OCI-LY3 (cell line): ENCODE results near the gene SPATA17.

Experiments used
- H2AFZ ChIP-seq: fragments of 200-600, 300-600 bp; shearing (Covaris generic); 2 replicates; pipeline ENCODE4 v1.6.0; 2014; ENCODE audit warnings: antibody characterized with exemption, low read depth, low read length
- H3K27ac ChIP-seq: fragments of 200-600, 300-600 bp; sonication (generic); 2 replicates; pipeline ENCODE4 v1.5.1; 2014; ENCODE audit warnings: mild to moderate bottlenecking, low read length, moderate library complexity, mixed read lengths
- H3K27me3 ChIP-seq: fragments of 200-600, 300-600 bp; sonication (generic); 2 replicates; pipeline ENCODE4 v1.6.1; 2014; ENCODE audit warnings: low read depth, low read length, mixed read lengths
- H3K36me3 ChIP-seq: fragments of 200-600, 300-600 bp; sonication (generic); replicated peaks from 2 replicates; pipeline ENCODE3; 2014; ENCODE audit warnings: low read depth, low read length, mixed read lengths
- H3K4me1 ChIP-seq: fragments of 300-600, 200-600 bp; sonication (generic); 2 replicates; pipeline ENCODE4 v1.6.1; 2014; ENCODE audit warnings: low read length, mixed read lengths
- H3K4me2 ChIP-seq: fragments of 200-600, 300-600 bp; sonication (generic); 2 replicates; pipeline ENCODE4 v1.6.1; 2014; ENCODE audit warnings: low read length, mixed read lengths
- H3K4me3 ChIP-seq: fragments of 300-600, 200-600 bp; sonication (generic); 2 replicates; pipeline ENCODE4 v1.5.1; 2014; ENCODE audit warnings: antibody characterized with exemption, mild to moderate bottlenecking, low read length, moderate library complexity
- H3K79me2 ChIP-seq: fragments of 300-600, 200-600 bp; shearing (Covaris generic); 2 replicates; pipeline ENCODE4 v1.6.1; 2014; ENCODE audit warnings: mild to moderate bottlenecking, low read length, mixed read lengths
- H3K9ac ChIP-seq: fragments of 300-600, 200-600 bp; shearing (Covaris generic); 2 replicates; pipeline ENCODE4 v1.6.0; 2014; ENCODE audit warnings: mild to moderate bottlenecking, low read length, moderate library complexity
- H3K9me3 ChIP-seq: fragments of 200-600, 300-600 bp; shearing (Covaris generic); 2 replicates; pipeline ENCODE4 v1.6.1; 2014; ENCODE audit warnings: low read length, mixed read lengths; ENCODE audit not compliant: insufficient read depth
- H4K20me1 ChIP-seq: fragments of 200-600, 300-600 bp; sonication (generic); 2 replicates; pipeline ENCODE4 v1.6.1; 2016; ENCODE audit warnings: low read length, mixed read lengths; ENCODE audit not compliant: insufficient read depth
- CTCF ChIP-seq: fragments of 200-600, 300-600 bp; sonication (generic); IDR thresholded peaks from 2 replicates; pipeline ENCODE4 v1.5.1; 2014; ENCODE audit warnings: antibody characterized with exemption, low read length, low read depth
- EZH2phosphoT487 ChIP-seq: fragments of 200-600 bp; shearing (Covaris generic); IDR thresholded peaks from 2 replicates; pipeline ENCODE4 v1.6.1; 2018; ENCODE audit warnings: antibody characterized with exemption, mixed run types, low read depth

The SPATA17 gene

GRCh38 chr1:217910791-217911320 lies 279.7 kb downstream of the SPATA17 start:
- Histone ChIP-seq H3K9ac (no peak overlapping the region), H2AFZ (no peak overlapping the region), H3K36me3 (no peaks in the 10 kb centered on the region), H3K27me3 (no peaks in the 10 kb centered on the region; the same call in 1 of the 2 replicates), H3K79me2 (no peaks in the 10 kb centered on the region), H3K4me2 (no peak overlapping the region), H4K20me1 (no peaks in the 10 kb centered on the region), H3K27ac (no peak overlapping the region), H3K4me3 (no peak overlapping the region), H3K4me1 (no peaks in the 10 kb centered on the region), H3K9me3 (no peaks in the 10 kb centered on the region)
- no peak for TF ChIP-seq CTCF
- TF ChIP-seq EZH2phosphoT487: no peak

- Histone ChIP-seq H3K27me3 (no peaks in the 10 kb centered on the region; the same call in 1 of the 2 replicates), H3K4me3 (no peak overlapping the region), H3K27ac (no peak overlapping the region), H3K4me1 (no peaks in the 10 kb centered on the region), H3K4me2 (no peak overlapping the region), H4K20me1 (no peaks in the 10 kb centered on the region), H3K79me2 (no peaks in the 10 kb centered on the region), H3K36me3 (no peaks in the 10 kb centered on the region), H2AFZ (no peak overlapping the region), H3K9me3 (no peaks in the 10 kb centered on the region), H3K9ac (no peak overlapping the region)
- peak; percentile 44 for TF ChIP-seq CTCF
- no peak for TF ChIP-seq EZH2phosphoT487
Observed at GRCh38 chr1:217911908-217912307, 280.8 kb downstream of the SPATA17 start.

GRCh38 chr1:217917281-217917887 lies 286.2 kb downstream of the SPATA17 start:
- Histone ChIP-seq H3K4me1 (peaks cover 8% of the 10 kb centered on the region), H3K4me3 (no peak overlapping the region), H3K27me3 (0 out of 2 replicates have a peak, but pooled peaks cover 3% of the 10 kb centered on the region), H3K27ac (no peak overlapping the region), H3K4me2 (no peak overlapping the region), H3K79me2 (no peaks in the 10 kb centered on the region), H3K36me3 (no peaks in the 10 kb centered on the region), H2AFZ (no peak overlapping the region), H3K9ac (no peak overlapping the region), H3K9me3 (no peaks in the 10 kb centered on the region), H4K20me1 (no peaks in the 10 kb centered on the region)
- no peak for TF ChIP-seq CTCF
- TF ChIP-seq EZH2phosphoT487: no peak

GRCh38 chr1:217919683-217920388 lies 288.7 kb downstream of the SPATA17 start:
- Histone ChIP-seq H2AFZ (no peak overlapping the region), H3K9ac (no peak overlapping the region), H3K4me2 (peak overlapping the region; percentile 10)

More at GRCh38 chr1:217919683-217920388, 288.7 kb downstream of the SPATA17 start:
- no peaks in the 10 kb centered on the region for H3K79me2 ChIP-seq
- TF ChIP-seq EZH2phosphoT487 (no peak), CTCF (no peak)
- H4K20me1 ChIP-seq: no peaks in the 10 kb centered on the region
- peaks cover 8% of the 10 kb centered on the region for H3K4me1 ChIP-seq
- 0 out of 2 replicates have a peak, but pooled peaks cover 3% of the 10 kb centered on the region for H3K27me3 ChIP-seq
- H3K36me3 ChIP-seq: no peaks in the 10 kb centered on the region
- no peaks in the 10 kb centered on the region for H3K9me3 ChIP-seq
- no peak overlapping the region; the same call in 1 of the 2 replicates for H3K4me3 ChIP-seq
- no peak overlapping the region for H3K27ac ChIP-seq
